GM21360 (cell line): ENCODE results near the gene SPRED3.
"Not testable (repeated sequence)": the region's sequence is repeated elsewhere in the genome, so short reads cannot be mapped to it uniquely, and the experiment has no call there.

Source experiments
- ATAC-seq: cut with Tn5 transposase; IDR thresholded peaks from one replicate; pipeline ENCODE4 v1.9.1; 2021; ENCODE audit warnings: mild to moderate bottlenecking, moderate library complexity; ENCODE audit not compliant: unreplicated experiment

SPRED3 gene

DNA sequence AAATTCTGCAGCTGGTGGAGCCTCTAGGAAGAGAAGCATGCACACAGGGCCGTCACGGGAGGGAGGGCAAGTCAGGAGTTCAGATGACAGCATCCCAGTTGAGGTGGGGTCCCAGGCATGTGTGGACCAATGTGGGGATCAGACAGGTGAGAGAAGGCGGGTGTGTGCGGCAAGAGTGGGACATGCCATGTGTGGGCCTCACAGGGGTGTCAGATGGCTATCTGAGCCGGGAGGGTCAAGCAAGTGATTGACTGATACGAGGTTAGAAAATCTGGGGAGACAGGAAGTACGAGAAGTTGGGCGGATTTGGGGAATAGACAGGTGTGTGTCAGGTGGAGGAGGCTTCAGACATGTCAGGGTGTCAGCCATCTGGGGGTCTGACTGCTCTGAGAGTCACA lies 28.6 kb downstream of the SPRED3 start:
- ATAC-seq = no peak

DNA sequence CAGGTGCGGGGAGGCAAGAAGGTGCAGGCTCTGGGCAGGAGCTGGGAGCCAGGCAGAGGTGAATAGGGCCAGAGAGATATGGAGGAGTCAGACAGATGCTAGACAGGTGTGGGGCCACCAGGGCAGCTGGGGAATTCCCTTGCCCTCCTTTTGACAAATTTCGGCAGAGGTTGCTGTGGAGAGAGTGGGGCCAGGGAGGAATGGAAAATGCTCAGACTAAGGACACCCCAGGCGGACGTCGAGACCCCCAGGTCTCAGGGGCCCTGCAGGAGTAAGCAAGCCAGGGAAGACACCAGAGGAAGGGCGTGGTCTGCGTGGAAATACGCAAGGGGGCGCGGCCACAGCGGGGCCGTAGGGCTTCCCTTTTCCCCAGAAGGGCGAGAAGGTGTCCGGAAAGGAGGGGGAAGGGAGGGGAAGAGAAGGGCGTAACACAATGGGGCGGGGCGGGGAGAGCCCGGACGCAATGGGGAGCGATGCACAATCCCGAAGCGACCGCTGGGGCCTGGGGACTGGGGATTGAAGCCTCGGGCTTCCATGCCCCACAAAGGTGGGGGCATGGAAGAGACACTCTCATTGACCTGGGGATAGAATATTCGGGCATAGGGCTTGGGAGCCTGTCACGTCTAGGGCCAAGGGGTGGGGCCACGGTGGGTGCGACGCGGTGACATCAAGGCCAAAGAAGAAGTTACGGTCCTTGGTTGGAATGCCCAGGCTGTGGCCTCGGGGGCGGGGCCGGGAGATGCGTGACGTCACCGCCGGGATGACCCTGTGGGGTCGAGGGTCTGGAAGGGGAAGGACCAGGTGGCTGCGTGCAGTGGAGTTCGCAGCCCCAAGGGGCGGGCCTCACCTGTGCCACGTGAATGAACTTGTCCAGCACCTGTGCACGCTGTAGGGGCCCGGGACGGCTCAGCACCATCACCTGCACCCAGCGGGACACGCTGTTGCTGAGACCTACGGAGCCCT lies 29.3 kb downstream of the SPRED3 start:
- ATAC-seq = no peak

DNA sequence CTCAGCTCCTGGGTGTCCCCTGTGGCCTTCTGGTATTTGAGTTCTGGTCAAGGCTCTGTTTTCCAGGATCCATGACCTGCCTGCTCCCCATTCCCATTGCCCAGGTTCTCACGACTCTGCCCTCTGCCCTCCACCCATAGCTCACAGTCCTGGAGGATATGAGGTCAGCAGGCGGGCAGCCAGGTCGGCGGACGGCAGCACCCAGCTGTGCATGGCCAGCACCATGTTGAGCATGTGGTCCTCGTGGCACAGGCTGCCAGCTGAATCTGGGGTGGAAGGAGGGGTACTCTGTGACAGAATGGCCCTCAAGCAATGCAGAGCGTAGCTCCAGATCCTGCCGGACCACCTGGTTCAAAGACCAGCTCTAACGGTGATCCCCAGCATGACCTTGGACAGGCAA lies 32.4 kb downstream of the SPRED3 start:
- ATAC-seq = no peak

DNA sequence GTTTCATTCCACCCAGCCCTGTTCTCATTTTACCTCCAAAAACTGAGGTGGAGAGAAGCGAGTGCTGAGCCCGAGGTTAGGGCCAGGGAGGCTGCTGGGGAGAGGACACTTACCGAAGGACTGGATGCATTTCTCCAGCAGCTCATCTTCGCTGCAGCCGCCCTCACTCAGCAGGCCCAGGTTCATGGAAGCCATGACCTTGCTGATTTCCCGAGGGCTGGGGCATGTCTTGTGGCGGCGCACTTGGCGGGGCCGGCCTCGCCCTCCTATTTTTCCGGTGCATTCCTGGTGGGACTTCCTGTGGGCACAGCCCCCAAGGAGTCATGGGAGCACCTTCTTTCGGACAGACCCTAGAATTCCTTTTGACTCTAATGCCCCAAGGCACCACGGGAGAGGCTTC lies 33.4 kb downstream of the SPRED3 start:
- no peak for ATAC-seq

DNA sequence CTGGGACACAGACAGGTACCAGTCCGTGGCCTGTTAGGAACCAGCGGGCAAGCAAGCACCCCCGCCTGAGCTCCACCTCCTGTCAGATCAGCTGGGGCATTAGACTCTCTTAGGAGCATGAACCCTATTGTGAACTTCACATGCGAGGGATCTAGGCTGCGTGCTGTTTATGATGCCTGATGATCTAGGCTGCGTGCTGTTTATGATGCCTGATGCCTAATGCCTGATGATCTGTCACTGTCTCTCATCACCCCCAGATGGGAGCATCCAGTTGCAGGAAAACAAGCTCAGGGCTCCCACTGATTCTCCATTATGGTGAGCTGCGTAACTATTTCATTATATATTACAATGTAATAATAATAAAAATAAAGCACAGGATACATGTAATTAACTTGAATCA lies 33.9 kb downstream of the SPRED3 start:
- ATAC-seq = no peak

DNA sequence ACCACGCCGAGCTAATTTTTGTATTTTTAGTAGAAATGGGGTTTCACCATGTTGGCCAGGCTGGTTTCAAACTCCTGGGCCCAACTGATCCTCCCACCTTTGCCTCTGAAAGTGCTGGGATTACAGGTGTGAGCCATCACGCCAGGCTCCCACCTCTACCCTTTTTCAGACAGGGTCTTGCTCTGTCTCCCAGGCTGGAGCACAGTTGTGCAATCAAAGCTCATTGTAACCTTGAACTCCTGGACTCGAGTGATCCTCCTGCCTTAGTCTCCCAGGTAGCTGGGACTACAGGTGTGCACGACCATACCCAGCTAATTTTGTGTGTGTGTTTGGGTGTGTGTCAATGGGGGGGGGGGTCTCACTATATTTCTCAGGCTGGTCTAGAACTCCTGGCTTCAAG lies 35.8 kb downstream of the SPRED3 start:
- ATAC-seq = no peak

DNA sequence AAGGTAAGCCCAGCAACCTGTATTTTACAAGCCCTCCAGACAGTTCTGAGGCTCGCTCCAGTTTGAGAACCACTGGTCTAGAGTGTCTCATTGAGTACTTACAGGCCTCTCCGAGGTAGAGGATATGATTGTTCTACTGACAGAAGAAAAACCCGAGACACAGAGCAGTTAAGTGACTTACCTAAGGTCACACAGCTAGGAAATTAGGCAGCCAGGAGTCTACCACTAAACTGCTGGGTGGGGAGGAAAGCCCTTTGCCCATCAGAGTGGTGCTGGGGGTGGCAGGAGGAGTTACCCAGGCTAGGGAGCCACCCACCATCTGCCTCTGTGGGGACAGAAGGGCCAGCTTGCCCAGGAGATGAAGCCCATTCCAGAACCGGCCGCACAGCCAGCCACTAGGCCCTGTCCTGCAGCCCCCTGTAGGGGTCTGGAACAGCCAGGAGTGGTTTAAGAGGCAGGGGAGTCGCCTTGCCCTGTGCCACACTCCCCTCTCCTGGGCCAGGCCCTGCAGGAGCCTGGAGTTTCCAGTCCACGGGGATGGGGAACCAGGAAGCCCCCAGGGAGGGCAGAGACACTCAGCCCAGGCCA lies 36.8 kb downstream of the SPRED3 start:
- no peak for ATAC-seq

DNA sequence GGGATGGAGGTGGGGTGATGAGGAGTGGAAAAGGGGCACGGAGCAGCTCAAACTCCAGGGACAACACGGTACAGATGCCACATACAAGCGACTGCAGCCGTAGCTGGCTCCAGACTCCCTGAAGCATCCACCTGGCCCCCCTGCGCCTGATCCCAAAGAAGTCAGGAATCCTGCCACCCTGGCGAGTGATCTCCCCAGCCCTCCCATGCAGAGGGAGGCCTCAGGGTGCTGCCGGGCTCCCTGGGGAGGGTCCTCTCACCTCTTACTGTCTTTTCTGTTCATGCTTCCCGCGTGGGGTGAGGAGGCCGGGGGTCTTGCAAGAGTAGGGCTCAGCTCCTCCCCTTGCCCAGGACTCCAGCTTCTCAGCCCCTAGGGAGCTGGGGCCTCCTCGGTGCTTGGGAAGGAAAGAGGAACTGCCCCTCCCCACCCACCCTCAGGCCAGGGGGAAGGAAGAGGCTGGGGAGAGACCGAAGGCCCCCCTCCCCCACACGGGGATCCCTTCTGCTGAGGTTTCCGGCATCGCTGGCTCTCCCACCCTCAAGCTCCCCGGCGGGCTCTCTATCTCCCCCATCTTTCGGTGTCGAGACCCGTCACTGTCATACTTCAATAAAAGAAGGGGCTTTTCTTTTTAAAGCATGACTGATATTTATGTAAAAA lies 37.4 kb downstream of the SPRED3 start, which contains the start of gene RASGRP4:
Gene RASGRP4 (minus strand): TSS at position 410 of the 657 bp plus-strand sequence. CDS start 128 bp downstream, at position 282.
- no peak for ATAC-seq

DNA sequence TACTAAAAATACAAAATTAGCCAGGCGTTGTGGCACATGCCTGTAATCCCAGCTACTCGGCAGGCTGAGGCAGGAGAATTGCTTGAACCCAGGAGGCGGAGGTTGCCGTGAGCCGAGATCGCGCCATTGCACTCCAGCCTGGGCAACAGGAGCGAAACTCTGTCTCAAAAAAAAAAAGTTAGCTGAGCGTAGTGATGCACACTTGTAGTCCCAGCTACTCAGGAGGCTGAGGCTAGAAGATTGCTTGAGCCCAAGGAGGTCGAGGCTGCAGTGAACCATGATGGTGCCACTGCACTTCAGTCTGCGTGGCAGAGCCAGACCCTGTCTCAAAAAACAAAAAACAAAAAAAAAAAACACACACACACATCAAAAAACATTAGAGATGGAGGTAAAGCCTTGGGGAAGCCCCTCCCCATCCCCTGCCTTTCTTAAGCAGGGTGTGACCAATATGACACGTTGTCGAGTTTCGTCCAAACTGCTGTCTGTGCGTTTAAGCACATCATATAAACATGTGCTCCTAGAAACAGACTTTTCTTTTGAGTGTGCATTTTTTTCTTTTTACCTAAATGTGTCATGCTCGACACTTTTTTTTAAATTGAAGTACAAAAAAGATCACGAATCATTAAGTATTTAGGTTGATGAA lies 38.7 kb downstream of the SPRED3 start:
- not testable (repeated sequence) for ATAC-seq

DNA sequence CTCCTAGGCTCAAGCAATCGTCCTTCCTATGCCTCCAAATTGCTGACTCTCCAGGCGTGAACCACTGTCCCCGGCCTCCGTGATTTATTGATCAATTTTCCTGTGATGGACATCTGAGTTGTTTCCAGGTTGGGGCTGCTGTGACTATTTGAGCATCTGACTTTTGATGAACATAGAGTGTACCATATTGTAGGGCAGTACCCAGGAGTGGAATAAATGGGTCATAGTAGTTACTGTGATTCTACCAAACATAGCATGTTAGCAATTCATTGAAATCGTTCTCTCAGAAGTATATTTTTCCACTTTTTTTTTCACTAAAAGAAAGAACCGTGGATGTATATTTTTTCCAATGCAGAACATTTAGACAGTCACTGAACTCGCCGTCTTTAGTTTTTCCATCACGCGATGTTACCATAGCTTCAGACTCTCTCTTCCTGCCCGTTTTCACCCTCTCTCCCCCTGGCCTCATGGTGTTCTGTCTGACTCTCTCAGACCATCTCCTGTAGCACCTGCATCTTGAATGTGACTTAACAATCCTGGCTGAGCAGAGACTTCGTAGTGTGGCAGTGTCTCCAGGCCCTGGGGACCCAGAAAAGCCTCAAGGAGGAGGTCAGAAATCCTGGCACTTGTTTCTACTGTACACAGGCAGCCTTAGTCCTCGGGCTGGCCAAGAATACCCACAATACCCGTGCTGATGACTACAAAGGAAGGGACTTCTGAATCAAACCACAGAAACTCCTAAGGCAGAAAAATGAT lies 40.7 kb downstream of the SPRED3 start:
- ATAC-seq = no peak

DNA sequence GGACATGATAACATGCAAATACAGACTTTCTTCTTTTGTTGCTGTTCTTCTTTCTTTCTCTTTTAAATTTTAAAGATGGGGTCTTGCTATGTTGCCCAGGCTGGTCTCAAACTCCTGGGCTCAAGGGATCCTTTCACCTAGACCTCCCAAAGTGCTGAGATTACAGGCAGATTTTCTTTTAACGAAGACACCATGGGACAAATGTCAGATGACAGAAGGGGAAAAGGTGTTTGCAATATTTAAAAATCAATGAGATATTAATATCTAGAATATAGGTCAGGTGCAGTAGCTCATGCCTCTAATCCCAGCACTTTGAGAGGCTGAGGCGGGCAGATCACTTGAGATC lies 41.3 kb downstream of the SPRED3 start:
- ATAC-seq = no peak

DNA sequence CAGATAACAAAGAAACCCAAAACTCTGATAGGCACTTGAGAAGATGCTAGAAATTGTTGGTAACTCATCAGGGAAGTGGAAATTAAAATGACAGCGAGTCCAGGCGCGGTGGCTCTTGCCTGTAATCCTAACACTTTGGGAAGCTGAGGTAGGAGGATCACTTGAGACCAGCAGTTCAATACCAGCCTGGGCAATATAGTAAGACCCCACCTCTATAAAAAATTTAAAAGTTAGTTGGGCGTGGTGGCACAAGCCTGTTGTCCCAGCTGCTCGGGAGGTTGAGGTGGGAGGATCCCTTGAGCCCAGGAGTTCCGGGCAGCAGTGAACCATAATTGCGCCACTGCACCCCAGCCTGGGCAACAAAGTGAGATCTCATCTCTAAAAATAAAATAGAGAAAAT lies 42.4 kb downstream of the SPRED3 start:
- ATAC-seq = no peak

DNA sequence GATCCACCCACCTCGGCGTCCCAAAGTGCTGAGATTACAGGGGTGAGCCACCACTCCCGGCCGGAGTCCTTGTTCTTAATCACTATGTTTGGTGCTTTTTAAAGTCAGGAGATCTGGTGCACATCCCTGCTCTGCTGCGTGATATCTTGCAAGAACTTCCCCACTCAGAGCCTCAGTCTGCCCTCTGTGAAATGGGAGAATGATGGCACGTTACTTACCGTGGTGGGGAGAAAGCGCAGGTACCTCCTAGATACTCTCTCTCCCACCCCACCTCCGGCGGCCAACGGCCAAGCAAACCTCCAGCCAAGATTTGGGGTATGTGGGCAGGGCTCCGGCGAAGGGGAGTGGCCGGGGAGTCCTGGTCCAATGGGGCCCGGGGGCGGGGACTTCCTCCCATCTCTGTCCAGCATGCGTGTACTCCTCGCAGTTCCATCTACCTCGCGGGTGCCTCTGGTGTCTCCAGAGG lies 44.8 kb downstream of the SPRED3 start, which contains the start of gene RYR1:
Gene RYR1 (plus strand): TSS at position 424 of the 466 bp plus-strand sequence. CDS start 139 bp downstream, outside the sequence.
- no peak for ATAC-seq

DNA sequence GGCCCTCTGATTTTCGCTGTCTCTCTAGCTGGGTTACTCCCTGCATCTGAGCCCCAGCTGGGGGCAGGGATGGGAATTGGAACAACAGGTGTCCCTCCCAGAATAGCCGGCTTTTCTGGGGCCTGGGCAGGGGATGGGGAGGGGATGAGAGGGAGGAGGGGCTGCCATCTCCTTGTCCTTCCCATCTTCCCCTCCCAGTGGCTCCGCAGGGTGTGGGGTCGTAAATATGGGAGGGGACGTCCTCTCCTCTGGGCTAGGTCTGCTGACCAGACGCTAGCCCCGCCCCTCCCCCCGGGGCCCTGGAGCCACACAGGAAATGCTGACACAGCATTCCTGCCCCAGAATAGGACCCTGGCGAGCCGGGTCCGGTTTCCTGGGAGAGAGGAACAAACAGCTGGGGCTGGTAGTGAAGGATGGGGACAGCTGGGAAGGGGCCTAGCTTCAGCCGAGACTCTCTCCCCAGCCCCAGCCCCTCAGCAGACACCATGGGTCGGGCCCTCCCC lies 46.1 kb downstream of the SPRED3 start:
- ATAC-seq = no peak

DNA sequence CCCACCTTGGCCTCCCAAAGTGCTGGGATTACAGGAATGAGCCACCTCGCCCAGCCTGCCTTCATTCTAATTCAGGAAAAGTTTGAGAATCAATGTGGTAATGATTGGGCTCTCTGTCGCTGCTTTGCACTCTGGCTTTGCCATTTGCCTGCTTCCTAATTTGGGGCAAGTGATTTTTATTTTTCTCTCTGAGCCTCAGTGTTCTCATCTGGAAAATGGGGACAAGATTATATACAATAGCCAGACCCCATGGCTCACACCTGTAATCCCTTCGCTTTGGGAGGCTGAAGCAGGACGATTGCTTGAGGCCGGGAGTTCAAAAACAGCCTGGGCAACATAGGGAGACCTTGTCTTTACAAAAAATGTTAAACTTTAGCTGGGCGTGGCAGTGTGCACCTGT lies 48.8 kb downstream of the SPRED3 start:
- no peak for ATAC-seq

DNA sequence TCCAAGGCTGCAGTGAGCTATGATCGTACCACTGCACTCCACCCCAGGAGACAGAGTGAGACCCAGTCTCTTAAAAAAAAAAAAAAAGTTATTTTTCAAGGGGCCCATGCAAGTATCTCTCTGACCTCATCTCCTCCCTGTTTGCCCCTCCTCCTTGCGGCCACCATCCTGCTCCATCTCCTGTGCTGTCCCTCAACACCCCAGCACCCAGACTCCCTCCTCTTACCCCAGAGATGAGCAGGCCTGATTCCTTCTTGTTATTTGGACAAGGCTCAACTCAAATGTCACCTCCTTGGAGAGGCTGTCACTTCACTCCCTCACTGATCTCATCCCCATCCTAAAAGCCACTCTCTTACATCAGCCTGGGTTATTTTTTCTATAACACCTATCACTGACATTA lies 49.4 kb downstream of the SPRED3 start:
- no peak for ATAC-seq

DNA sequence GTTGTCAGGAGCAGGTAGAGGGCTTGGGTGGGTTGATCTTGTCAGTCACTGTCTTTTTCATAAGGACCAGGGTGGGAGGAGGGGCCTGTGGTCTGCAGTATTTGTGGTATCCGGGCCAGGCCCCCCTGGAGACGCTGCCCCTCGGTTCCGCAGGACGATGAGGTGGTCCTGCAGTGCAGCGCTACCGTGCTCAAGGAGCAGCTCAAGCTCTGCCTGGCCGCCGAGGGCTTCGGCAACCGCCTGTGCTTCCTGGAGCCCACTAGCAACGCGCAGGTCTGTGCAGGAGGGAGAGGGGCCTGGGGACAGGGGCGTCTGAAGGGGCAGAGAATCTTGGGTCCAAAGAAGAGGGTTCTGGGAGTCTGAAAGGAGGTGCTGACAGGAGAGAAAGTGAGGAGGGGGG lies 52.1 kb downstream of the SPRED3 start:
- no peak for ATAC-seq

DNA sequence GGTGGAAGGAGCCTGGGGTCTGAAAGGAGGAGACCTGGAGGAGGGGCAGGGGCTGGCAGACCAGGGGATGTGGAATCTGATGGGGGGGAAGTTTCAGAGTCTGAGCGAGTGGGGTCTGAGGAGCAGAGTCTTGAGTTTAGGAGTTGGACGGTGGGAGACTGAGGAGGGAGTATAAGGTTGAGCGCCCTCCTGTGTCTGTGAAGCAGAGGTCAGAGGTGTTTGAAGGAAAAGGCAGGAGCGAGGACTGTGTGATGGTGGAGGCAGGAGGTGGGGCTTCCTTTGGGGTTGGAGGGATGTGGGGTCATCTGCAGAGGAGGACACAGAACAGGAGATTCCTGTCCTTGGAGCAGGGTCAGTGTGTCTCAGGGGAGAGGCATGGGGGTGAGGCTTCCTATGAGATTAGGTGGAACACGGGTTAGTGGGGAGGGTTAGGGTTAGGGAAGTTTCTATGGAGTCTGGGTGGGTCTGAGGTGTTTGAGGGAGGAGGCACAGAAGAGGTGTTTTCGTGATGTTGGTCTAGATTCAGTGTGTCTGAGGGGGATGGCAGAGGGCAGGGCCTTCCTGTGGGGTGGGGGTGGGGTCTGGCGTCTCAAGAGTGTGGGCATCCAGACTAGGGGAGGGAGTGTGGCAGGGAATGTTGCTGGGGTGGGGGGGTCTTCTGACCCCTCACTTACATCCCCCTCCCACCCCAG lies 53.3 kb downstream of the SPRED3 start:
- ATAC-seq = no peak

DNA sequence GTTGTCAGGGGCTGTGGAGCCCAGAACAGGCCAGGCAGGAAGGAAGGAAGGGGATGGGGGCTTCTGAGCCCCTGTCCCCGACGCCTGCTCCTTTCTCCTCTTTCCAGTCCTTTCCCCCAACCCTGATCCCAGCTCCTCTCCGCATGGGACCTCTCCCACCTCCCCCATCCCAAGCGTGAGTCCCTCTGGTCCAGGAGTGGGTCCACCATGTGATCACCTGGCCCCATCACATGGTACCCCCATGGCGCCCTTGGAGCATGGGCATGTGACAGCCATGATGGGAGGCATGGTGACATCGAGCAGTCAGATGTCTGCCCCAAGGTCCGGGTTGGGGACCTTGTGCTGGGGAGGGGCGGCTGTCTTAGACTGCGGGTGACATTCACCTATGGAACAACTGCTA lies 54.2 kb downstream of the SPRED3 start:
- no peak for ATAC-seq
